Stimulated activated naive CD4-positive, alpha-beta T cell (primary cell): ENCODE measurements around the gene ENPP1.
"Not testable (repeated sequence)": the region's sequence is repeated elsewhere in the genome, so short reads cannot be mapped to it uniquely, and the experiment has no call there.

ENCODE experiments used
- DNase-seq, 6 experiments: peaks; one replicate each; lab custom pipeline; 2025; lab: John Stamatoyannopoulos, UW

ENPP1 gene

DNA sequence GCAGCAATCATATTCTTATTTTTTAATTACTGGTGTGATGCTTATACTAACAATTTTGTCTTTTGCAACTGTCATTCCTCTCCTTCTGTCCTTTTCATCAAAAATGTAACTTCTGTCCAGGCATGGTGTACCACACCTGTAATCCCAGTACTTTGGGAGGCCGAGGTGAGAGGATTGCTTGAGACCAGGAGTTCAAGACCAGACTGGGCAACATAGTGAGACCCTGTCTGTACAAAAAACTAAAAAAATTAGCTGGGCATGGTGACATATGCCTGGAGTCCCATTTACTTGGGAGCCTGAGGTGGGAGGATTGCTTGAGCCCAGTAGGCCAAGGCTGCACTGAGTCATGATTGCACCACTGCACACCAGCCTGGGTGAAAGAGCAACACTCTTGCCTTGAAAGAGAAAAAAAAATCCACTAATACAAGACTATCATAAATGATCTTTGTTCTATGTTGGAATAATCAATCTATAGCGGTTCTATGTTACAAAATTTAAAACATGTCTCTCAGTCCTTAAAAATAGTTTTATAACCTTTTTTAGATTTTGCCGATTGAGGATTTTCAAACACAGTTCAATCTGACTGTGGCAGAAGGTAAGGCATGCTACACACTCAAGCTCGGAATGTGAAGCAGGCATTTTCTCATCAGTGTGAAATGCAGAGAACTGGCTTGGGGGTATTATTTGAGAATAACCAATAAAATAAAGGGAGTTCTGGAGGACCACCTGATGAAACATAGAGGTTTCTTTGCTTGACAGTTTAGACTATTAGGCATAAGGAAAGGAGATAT is 70.4 kb downstream of the ENPP1 start:
- DNase-seq, result no peak

GRCh38 chr6:131883016-131883415 is 75.2 kb downstream of the ENPP1 start:
- DNase-seq, result no peak

DNA sequence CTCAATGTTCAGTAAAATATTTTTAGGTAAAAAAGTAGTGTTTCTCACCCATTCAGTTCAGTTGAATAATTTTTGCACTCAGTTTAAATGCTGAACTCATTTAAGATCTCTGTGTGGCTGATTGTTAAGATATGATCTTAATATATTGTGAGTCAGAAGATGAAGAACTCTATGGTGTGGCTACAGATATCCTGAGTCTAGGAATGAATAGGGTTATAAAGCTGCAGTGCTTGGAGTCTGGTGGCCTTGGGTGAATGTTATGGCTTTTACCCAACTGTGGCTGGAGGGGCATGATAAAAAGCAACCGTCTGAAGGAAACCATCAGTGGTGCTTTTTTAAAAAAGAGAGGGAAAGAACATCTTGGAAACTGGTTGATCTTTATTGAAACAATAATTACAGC is 77.4 kb downstream of the ENPP1 start:
- no peak for DNase-seq

- DNase-seq, result no peak
Observed at GRCh38 chr6:131886517-131886916, 78.7 kb downstream of the ENPP1 start.

GRCh38 chr6:131890091-131890490 is 82.3 kb downstream of the ENPP1 start:
- no peak for DNase-seq

GRCh38 chr6:131893198-131893597 is 85.4 kb downstream of the ENPP1 start:
- no peak for DNase-seq

- DNase-seq, result no peak
Observed at GRCh38 chr6:131894493-131895424, 86.9 kb downstream of the ENPP1 start.

DNA sequence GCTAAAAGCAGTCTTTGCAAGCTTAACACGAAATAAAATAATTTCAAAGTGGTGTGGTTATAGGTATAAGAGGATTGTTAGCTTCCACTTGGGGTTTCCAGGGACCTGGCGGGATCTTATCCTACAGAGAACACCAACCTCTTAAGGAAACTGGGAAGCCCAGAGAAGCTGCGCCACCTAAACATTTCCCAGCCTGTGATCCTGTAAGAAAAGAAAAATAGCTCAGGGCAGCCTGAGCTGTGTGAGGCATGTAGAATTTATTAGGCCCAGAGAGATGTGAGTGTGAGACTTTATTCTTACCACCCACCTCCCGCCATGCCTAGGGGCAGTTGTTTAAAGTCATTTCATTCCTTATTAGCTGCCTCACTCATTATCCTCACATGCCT is 89.2 kb downstream of the ENPP1 start:
- DNase-seq, result no peak

DNA sequence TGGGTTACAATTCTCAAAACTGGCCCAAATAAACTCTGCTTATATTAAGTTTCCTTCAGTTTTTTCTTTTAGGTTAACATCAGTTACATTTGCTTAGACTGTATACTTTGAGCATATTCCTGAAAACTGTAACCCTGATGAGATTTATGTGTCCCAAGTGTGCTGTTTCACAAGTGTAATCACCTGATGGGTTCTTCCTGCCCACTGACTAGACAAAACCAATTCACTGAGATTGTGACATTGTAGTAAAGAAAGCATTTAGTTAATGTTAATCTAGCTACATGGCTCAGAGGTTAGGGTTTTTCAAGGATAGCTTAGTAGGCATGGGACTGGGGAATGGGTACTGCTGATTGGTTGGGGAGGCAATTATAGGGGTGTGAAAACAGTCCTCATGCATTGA is 89.8 kb downstream of the ENPP1 start:
- DNase-seq, result no peak

DNA sequence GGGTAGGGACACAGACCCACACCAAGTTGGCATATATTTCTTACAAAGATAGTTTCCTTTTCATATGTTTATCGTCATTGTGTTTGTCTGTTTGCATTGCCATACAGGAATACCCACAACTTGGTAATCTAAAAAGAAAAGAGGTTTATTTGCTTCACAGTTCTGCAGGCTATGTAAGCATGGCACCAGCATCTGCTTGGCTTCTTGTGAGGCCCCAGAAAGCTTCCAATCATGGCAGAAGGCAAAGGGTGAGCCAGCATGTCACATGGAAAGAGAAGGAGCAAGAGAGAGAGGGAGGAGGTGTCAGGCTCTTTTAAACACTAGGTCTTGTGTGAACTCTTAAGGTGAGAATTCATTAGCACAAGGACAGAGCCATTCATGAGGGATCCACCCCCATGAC is 90.9 kb downstream of the ENPP1 start:
- no peak for DNase-seq

GRCh38 chr6:131900231-131900630 is 92.4 kb downstream of the ENPP1 start:
- no peak for DNase-seq

GRCh38 chr6:131901326-131901873 is 93.6 kb downstream of the ENPP1 start:
- not testable (repeated sequence) for DNase-seq

DNA sequence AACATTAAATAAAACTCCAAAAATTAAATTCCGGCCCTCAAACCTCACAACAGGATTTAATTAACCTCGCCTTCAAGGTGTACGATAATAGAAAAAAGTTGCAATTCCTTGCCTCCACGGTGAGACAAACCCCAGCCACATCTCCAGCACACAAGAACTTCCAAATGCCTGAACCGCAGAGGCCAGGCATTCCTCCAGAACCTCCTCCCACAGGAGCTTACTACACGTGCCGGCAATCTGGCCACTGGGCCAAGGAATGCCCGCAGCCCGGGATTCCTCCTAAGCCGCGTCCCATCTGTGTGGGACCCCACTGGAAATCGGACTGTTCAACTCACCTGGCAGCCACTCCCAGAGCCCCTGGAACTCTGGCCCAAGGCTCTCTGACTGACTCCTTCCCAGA is 95.9 kb downstream of the ENPP1 start:
- DNase-seq, result not testable (repeated sequence)

GRCh38 chr6:131908787-131909186 is 101.0 kb downstream of the ENPP1 start:
- not testable (repeated sequence) for DNase-seq

GRCh38 chr6:131909408-131910218 is 101.8 kb downstream of the ENPP1 start:
- DNase-seq, result peak; percentile 30 to 66 (median 50)

- DNase-seq, result no peak
Observed at GRCh38 chr6:131910219-131910589, 102.4 kb downstream of the ENPP1 start.

DNA sequence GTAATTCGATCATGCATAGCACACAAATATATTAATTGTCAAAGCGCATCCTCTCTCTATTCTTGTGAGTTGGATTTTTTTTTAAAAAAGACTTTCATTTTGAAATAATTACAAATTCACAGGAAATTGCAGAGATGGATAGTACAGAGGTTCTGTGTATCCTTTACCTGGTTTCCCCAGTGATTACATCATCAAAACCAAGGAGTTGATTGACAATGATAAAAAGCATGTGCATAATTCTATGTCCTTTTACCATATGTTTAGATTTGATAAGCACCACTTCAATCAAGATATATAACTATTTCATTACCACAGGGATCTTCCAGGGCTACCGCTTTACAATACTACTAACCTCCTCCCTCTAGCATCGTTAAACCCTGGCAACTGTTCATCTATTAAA is 103.1 kb downstream of the ENPP1 start:
- DNase-seq, result no peak

DNA sequence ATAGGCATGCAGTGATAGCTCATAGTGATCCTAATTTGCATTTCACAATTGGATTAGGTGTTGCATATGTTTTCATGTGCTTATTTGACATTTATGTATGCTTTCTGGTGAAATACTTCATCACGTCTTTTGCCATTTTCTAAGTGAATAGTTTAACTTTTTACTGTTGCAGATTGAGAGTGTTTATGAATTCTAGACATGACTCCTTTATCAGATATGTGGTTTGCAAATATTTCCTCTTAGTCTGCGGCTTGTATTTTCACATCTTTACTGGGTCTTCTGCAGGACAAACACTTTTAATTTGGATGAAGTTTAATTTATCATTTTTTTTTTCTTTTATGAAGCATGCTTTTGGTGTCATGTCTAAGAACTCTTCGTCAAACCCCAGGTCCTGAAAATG is 104.1 kb downstream of the ENPP1 start:
- DNase-seq, result no peak

- DNase-seq, result no peak
Observed at GRCh38 chr6:131914234-131914633, 106.4 kb downstream of the ENPP1 start.

DNA sequence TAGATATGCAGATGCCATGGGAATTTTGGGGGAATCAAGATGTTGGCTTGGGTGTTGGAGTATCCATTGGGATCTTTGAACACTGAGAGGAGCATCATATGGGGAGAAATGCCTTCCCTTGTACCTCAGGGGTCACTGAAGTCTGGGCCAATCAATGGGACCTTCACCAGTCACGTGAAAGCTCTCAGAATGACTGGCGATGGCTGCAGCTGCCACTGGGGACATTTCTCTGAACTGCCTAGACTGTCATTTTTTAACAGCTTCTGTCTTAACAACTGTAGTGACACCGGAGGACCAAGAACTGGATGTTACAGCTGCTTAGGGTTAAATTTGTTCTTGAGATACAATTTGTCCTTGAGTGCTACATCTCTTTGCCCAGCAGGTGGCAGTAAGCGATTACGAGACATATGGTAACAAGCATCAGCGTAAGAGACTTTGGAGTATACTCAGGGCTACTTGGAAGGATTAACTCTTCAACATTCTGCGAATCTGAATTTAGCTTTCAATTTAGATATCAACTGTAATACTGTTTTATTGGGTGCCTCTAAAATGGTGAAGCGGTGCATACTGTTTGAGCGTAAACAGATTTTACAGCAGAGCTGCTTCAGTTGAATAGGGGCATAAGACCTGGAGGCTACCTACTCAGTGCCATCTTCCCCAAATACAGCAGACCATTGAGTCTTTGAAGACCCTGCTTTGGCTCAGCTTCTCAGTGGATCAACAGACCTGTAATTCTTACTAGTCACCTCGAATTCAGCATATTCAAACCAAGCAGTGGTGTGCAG is 107.3 kb downstream of the ENPP1 start:
- peak in 5 of 6 experiments; percentile 8 to 27 (median 11) for DNase-seq
